Esophagus squamous epithelium (tissue), 5 donors: ENCODE data around the gene MROH8. TPM values are rescaled to one million over a fixed set of nuclear protein-coding genes. Genes with fewer than 3 reads are reported as not detected.
"Not testable (repeated sequence)": the region's sequence is repeated elsewhere in the genome, so short reads cannot be mapped to it uniquely, and the experiment has no call there.

Experiments
- DNase-seq: peaks from one replicate; lab custom pipeline; 2025; lab: John Stamatoyannopoulos, UW
- H3K27ac ChIP-seq, 4 donors: fragments of 200-600 bp; sonication (generic); one replicate each; pipeline ENCODE4 v1.5.1; 2016 to 2019; ENCODE audit warnings: mild to moderate bottlenecking in 1 of 4
- H3K27me3 ChIP-seq, 4 donors: fragments of 200-600 bp; sonication (generic); 1 replicate in 3 of 4; 2 replicates in 1 of 4; pipeline versions ENCODE4 v1.5.1 to v1.6.0; 2017 to 2021; ENCODE audit warnings: antibody characterized with exemption in 1 of 4
- H3K36me3 ChIP-seq, 3 donors: fragments of 200-600 bp; sonication (generic); one replicate each; pipeline ENCODE4 v1.5.1; 2016 to 2019
- H3K4me1 ChIP-seq, 3 donors: fragments of 200-600 bp; sonication (generic); one replicate each; pipeline ENCODE4 v1.5.1; 2017 to 2019
- H3K4me3 ChIP-seq, 4 donors: fragments of 200-600 bp; sonication (generic); 1 replicate in 3 of 4; 2 replicates in 1 of 4; pipeline ENCODE4 v1.5.1; 2016 to 2019; ENCODE audit warnings: mild to moderate bottlenecking in 2 of 4, moderate library complexity in 1 of 4
- H3K9me3 ChIP-seq, 3 donors: fragments of 200-600 bp; sonication (generic); one replicate each; pipeline ENCODE4 v1.5.1; 2016 to 2019
- CTCF ChIP-seq, 6 experiments: fragments of 450-650 bp in 4 of 6; fragments of 200-600 bp in 2 of 6; sonication (generic) in 2 of 6; IDR thresholded peaks; one replicate each; pipeline ENCODE4 v1.5.1; 2016 to 2019; ENCODE audit warnings: antibody characterized with exemption in 6 of 6, mild to moderate bottlenecking in 4 of 6, moderate library complexity in 4 of 6
- POLR2A ChIP-seq, 4 donors: fragments of 450-650 bp; IDR thresholded peaks; one replicate each; pipeline ENCODE4 v1.6.1; 2017; ENCODE audit warnings: antibody characterized with exemption in 4 of 4, mild to moderate bottlenecking in 4 of 4, moderate library complexity in 3 of 4
- WGBS, 2 donors: methylation state at CpG; one replicate each; pipeline ENCODE4 v1.1.5; 2018; 5-methylcytosine and 5-hydroxymethylcytosine counted together
- intact Hi-C: fragments of 100-400 bp; cut with DNase I; formaldehyde crosslinking; loops from one replicate; pipeline ENCODE4 v1.15.0; 2022
- total RNA-seq, 4 donors: library from RNA; depleted of rRNA; stranded (reverse); fragments of >200 nt; gene quantifications; one replicate each; pipeline ENCODE4 v1.1.0, GENCODE V29; 2016
- donor health status: DM: yes; HTN: yes; CAD: no.

MROH8 gene
- total RNA-seq, 4 donors from 2014 or later: 0.40 to 0.95 (median 0.55) TPM

GRCh38 chr20:37131486-37131885 lies 47.9 kb downstream of the MROH8 start:
- Histone ChIP-seq H3K27me3 (no peaks in the 10 kb centered on the region), H3K4me3 (no peak overlapping the region), H3K27ac (no peak overlapping the region), H3K36me3 (no peaks in the 10 kb centered on the region), H3K9me3 (no peaks in the 10 kb centered on the region), H3K4me1 (no peaks in the 10 kb centered on the region)
- intact Hi-C loops: no loop called here
- TF ChIP-seq POLR2A (IDR thresholded peaks at IDR 0.05) (no peak), CTCF (IDR thresholded peaks at IDR 0.05) (no peak)
- DNase-seq: no peak
- 75 to 83% methylated on average over 3 of the region's 3 CpGs for WGBS, 2 donors

- WGBS, 2 donors: 73 to 83% methylated on average over 3 of the region's 3 CpGs
- DNase-seq: no peak
- Histone ChIP-seq H3K9me3 (no peaks in the 10 kb centered on the region), H3K36me3 (no peaks in the 10 kb centered on the region), H3K4me1 (no peaks in the 10 kb centered on the region), H3K4me3 (no peak overlapping the region), H3K27ac (no peak overlapping the region), H3K27me3 (no peaks in the 10 kb centered on the region)
- intact Hi-C loops: no loop called here
- TF ChIP-seq POLR2A (IDR thresholded peaks at IDR 0.05) (no peak), CTCF (IDR thresholded peaks at IDR 0.05) (no peak)
Observed at GRCh38 chr20:37128803-37129202, 50.5 kb downstream of the MROH8 start.

- H3K36me3 ChIP-seq, H3K4me1 ChIP-seq, H3K9me3 ChIP-seq, DNase-seq, H3K4me3 ChIP-seq, intact Hi-C loops, H3K27me3 ChIP-seq, H3K27ac ChIP-seq: not testable (repeated sequence)
- WGBS, 2 donors: no CpG with 5 or more reads among the region's 30 CpGs
Observed at GRCh38 chr20:37126290-37126689, 53.1 kb downstream of the MROH8 start.

- intact Hi-C loops: no loop called here
- WGBS, 2 donors: 71 to 82% methylated on average over 6 of the region's 6 CpGs
- no peaks in the 10 kb centered on the region for H3K27me3 ChIP-seq
Observed at GRCh38 chr20:37123441-37123840, 55.9 kb downstream of the MROH8 start.

GRCh38 chr20:37120497-37120896 lies 58.9 kb downstream of the MROH8 start:
- Histone ChIP-seq H3K4me1 (no peaks in the 10 kb centered on the region), H3K36me3 (no peaks in the 10 kb centered on the region), H3K27me3 (no peaks in the 10 kb centered on the region), H3K4me3 (no peak overlapping the region), H3K27ac (no peak overlapping the region), H3K9me3 (no peaks in the 10 kb centered on the region)
- TF ChIP-seq POLR2A (IDR thresholded peaks at IDR 0.05) (no peak), CTCF (IDR thresholded peaks at IDR 0.05) (no peak)
- DNase-seq: no peak
- WGBS, 2 donors: 79 to 81% methylated on average over 4 of the region's 4 CpGs
- intact Hi-C loops: no loop called here

More at GRCh38 chr20:37123441-37123840, 55.9 kb downstream of the MROH8 start:
- Histone ChIP-seq H3K4me1 (no peaks in the 10 kb centered on the region), H3K36me3 (no peaks in the 10 kb centered on the region), H3K9me3 (no peaks in the 10 kb centered on the region), H3K27ac (no peak overlapping the region), H3K4me3 (no peak overlapping the region)
- TF ChIP-seq POLR2A (IDR thresholded peaks at IDR 0.05) (no peak), CTCF (IDR thresholded peaks at IDR 0.05) (no peak)
- no peak for DNase-seq
